HAP-1 (cell line): ENCODE data around the gene GHRH.

ENCODE experiments used
- DNase-seq, 2 experiments: peaks; one replicate each; pipeline ENCODE4 v3.0.0-alpha.2; 2016 to 2020; ENCODE audit warnings: low spot score in 2 of 2
- H3K27me3 ChIP-seq: fragments of 250-450 bp; sonication (Bioruptor Pico); 2 replicates; pipeline ENCODE4 v1.5.1; 2020; ENCODE audit warnings: low read depth, mild to moderate bottlenecking, moderate library complexity
- H3K36me3 ChIP-seq: fragments of 250-450 bp; sonication (Bioruptor Pico); replicated peaks from 2 replicates; pipeline ENCODE4 v1.5.1; 2020; ENCODE audit warnings: mild to moderate bottlenecking
- H3K4me1 ChIP-seq: fragments of 250-450 bp; sonication (Bioruptor Pico); 2 replicates; pipeline ENCODE4 v1.5.1; 2020; ENCODE audit warnings: mild to moderate bottlenecking
- H3K4me3 ChIP-seq: fragments of 250-450 bp; sonication (Bioruptor Pico); 2 replicates; pipeline ENCODE4 v1.5.1; 2020; ENCODE audit warnings: mild to moderate bottlenecking, moderate library complexity
- H3K9me3 ChIP-seq: fragments of 250-450 bp; sonication (Bioruptor Pico); 2 replicates; pipeline ENCODE4 v1.5.1; 2020; ENCODE audit warnings: mild to moderate bottlenecking, moderate library complexity
- in situ Hi-C: fragments of 300-500 bp; cut with MboI; formaldehyde crosslinking; loops from 3 replicates; pipeline ENCODE4 v1.14.3; 2020; ENCODE audit warnings: low sequenced_read_pairs, inconsistent platforms, mixed read lengths

Gene GHRH

DNA sequence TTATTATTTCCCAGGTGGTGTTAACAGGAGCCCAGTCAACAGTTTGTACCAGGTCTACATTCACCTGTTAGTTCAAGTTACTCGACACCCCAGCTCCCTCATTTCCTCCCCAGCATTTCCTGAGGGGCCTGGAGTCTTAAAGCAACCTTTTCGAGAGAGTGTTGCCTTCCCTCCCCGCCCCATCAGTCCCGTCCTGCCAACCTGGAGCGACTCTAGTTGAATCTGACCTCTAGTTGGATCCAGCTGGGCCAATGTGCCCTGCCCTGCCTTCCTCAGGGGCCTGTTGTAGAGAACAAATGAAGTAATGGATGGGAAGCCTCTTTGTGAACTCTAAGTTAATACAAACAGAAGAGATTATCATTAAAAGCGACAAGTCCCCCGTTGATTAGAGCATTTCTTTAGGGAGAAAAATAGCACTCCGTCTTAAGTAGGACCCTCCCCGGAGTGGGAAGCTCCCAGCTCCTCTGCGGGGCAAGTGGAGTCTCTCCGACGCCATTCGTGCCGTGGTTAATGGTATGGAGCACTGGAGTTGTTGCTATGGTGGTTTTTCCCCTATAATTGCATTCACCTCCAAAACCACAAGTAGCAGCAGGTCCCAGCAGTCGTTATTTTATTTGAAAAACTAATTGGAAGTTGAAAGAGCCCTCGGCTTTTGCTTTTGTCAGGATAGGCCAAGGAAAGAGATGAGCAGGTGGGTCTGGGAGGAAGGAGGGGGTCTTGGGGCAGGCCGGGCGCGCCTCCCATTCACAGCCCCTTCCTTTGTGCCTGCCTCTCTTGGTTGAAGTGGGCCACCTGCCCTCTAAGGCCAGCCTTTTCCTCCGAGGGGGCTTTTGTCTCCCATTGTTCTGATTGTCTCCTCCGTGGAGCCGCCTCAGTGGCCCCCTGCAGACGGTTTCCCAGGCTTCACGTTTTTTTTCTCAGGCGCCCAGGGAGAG, 16.1 kb downstream of the GHRH start:
- DNase-seq, result no peak
- Histone ChIP-seq H3K9me3 (no peaks in the 10 kb centered on the region), H3K4me3 (no peak overlapping the region), H3K4me1 (no peaks in the 10 kb centered on the region; the same call in 1 of the 2 replicates), H3K27me3 (no peaks in the 10 kb centered on the region), H3K36me3 (peaks cover 30% of the 10 kb centered on the region)
- in situ Hi-C loops, result no loop called here

DNA sequence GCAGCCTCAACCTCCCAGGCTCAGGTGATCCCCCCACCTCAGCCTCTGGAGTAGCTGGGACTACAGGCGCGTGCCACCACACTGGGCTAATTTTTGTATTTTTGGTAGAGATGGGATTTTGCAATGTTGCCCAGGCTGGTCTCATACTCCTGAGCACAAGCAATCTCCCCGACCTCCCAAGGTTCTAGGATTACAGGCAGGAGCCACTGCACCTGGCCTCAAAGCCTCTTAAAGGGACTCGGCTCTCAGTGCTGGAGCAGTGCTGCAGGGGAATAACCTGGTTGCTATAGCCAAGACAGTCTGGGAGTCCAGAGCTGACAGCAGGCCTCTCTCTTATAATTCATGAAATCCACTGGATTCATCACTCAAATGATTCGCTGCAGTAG, 17.0 kb downstream of the GHRH start:
- in situ Hi-C loops, result no loop called here
- no peak for DNase-seq
- H3K36me3 ChIP-seq, result peaks cover 39% of the 10 kb centered on the region
- no peak overlapping the region for H3K4me3 ChIP-seq
- no peaks in the 10 kb centered on the region for H3K9me3 ChIP-seq
- H3K27me3 ChIP-seq, result no peaks in the 10 kb centered on the region
- H3K4me1 ChIP-seq, result no peaks in the 10 kb centered on the region; the same call in 1 of the 2 replicates

GRCh38 chr20:37243937-37244571, 17.6 kb downstream of the GHRH start:
- Histone ChIP-seq H3K4me3 (no peak overlapping the region), H3K4me1 (no peaks in the 10 kb centered on the region; the same call in 1 of the 2 replicates), H3K27me3 (no peaks in the 10 kb centered on the region), H3K9me3 (no peaks in the 10 kb centered on the region), H3K36me3 (peaks cover 43% of the 10 kb centered on the region)
- in situ Hi-C loops, result no loop called here
- no peak for DNase-seq

DNA sequence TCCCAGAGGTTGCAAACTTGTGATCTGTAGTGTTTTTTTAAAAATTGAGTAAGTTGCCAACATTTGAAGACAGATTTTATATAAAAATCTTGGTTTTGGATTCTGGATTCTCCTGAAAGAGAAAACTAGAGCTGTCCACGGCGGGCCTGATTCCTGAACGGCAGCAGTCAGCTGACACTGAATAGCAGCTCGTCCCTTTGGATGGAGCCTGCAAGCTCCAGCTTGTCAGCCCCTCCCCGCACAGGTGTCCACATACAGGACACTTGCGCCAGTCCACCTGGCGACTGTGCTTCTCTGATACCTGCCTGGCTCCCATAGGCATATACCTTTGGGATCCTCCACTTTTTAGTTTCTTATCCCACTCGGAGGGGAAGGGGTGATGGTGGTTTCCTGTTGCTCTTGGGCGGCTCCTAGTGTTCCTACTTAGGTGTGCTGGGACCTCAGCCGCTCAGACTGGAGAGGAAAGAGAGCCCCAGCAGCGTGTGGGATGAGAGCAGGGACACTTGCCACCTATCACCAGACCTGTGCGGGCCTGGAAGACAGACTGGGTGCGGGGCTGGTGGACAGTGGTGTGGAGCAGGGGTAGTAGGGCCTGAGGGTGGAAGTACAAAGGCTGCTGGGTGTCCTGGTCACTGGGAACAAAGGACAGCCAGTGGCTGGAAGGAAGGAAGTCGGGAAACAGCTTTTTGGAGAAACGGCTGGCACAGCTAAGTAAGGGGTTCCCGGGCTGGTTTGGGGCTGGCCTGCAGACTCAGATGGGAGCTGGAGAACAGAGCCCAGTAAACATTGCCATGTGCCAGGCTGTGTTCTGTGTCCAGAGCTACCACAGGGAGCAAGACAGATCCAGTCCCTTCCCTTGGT, 18.3 kb downstream of the GHRH start:
- DNase-seq, result no peak
- Histone ChIP-seq H3K27me3 (no peaks in the 10 kb centered on the region), H3K4me1 (no peaks in the 10 kb centered on the region; the same call in 1 of the 2 replicates), H3K36me3 (peaks cover 51% of the 10 kb centered on the region), H3K9me3 (no peaks in the 10 kb centered on the region), H3K4me3 (no peak overlapping the region)
- in situ Hi-C loops, result no loop called here

- Histone ChIP-seq H3K36me3 (peaks cover 59% of the 10 kb centered on the region), H3K4me3 (no peak overlapping the region), H3K4me1 (no peaks in the 10 kb centered on the region; the same call in 1 of the 2 replicates), H3K9me3 (no peaks in the 10 kb centered on the region), H3K27me3 (no peaks in the 10 kb centered on the region)
- no peak for DNase-seq
- in situ Hi-C loops, result no loop called here
These were observed 19.1 kb downstream of the GHRH start for GRCh38 chr20:37242503-37242902.

DNA sequence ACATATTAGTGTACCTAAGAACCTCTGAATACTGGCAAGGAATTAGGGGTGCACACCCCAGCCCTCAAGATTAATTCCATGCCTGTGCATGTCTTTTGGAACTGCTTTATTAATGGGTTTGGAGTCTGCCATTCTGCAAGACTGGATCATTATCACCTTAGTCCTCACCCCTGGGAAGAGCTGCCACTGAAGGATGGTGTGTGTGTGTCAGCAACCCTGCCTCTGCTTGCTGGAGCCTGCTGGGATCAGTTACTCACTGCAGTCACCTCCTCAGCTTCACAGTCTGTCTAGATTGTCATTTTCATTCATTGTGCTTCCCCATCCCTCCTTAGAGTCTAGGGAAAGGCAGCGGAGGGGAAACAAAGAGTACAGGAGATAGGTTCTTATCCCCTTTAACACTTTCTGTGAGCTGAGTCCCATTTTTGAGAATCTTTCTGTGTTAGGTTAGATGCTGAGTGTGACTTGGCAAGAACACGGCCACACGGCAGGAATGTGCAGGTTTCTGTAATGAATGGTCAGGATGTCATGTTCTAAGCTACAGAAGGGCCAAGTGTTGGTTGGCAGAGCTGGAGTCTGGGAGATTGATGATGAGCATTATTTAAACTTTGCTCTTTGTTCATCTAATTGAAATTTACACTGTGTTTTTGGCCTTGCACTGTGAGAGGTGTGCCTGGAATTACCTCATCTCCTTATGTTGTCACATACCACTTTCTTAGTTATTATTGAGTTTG, 21.1 kb downstream of the GHRH start:
- in situ Hi-C loops, result no loop called here

GRCh38 chr20:37238935-37239451, 22.6 kb downstream of the GHRH start:
- peaks cover 94% of the 10 kb centered on the region for H3K36me3 ChIP-seq
- H3K27me3 ChIP-seq, result no peaks in the 10 kb centered on the region
- no peaks in the 10 kb centered on the region; the same call in 1 of the 2 replicates for H3K4me1 ChIP-seq
- no peak overlapping the region for H3K4me3 ChIP-seq
- in situ Hi-C loops, result no loop called here
- no peaks in the 10 kb centered on the region for H3K9me3 ChIP-seq
- DNase-seq, result no peak

More for the DNA sequence above, 21.1 kb downstream of the GHRH start:
- no peak for DNase-seq
- Histone ChIP-seq H3K9me3 (no peaks in the 10 kb centered on the region), H3K27me3 (no peaks in the 10 kb centered on the region), H3K4me1 (no peaks in the 10 kb centered on the region; the same call in 1 of the 2 replicates), H3K4me3 (no peak overlapping the region), H3K36me3 (peaks cover 79% of the 10 kb centered on the region)

DNA sequence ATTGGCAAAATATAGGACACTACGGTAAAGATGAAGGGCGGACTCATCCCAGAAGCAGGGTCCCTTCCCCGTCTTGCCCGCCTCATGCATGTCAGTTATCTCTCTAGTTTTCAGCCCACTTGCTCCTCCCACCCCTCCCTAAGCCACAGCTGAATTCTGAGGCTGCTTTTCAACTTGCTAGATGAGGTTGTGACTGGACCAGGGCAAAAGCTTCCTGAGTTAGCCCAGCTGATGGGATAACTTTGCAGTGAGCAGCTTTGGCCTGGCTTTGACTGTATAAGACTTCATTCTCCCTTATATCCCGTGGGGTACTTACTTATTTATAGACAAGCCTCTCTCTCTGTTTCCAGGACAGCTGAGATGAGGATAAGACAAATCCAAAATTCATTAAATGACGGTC, 23.2 kb downstream of the GHRH start:
- in situ Hi-C loops, result no loop called here
- no peak for DNase-seq
- H3K27me3 ChIP-seq, result no peaks in the 10 kb centered on the region
- H3K4me1 ChIP-seq, result no peaks in the 10 kb centered on the region; the same call in 1 of the 2 replicates
- no peak overlapping the region for H3K4me3 ChIP-seq
- H3K36me3 ChIP-seq, result peaks cover 99% of the 10 kb centered on the region
- no peaks in the 10 kb centered on the region for H3K9me3 ChIP-seq

GRCh38 chr20:37237656-37238055, 24.0 kb downstream of the GHRH start:
- H3K27me3 ChIP-seq, result no peaks in the 10 kb centered on the region
- no peaks in the 10 kb centered on the region for H3K9me3 ChIP-seq
- peaks cover 99% of the 10 kb centered on the region for H3K36me3 ChIP-seq
- in situ Hi-C loops, result no loop called here
- H3K4me3 ChIP-seq, result no peak overlapping the region
- H3K4me1 ChIP-seq, result no peaks in the 10 kb centered on the region; the same call in 1 of the 2 replicates
- no peak for DNase-seq

DNA sequence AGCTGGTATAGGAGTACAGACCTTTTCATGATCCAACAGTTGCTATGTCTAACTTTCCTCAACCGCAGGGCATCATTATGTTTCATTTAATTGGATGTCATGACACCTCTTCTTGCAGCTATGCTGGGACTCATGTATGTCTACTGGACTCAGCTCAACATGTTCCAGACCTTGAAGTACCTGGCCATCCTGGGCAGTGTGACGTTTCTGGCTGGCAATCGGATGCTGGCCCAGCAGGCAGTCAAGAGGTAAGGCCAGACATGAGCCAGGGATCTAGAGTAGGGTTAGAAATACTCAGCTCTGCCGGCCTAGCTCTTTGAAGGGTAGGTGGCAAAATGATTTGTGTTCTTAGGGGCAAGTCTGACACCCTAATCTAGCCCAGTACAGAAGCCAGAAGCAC, 25.2 kb downstream of the GHRH start:
- no peaks in the 10 kb centered on the region; the same call in 1 of the 2 replicates for H3K4me1 ChIP-seq
- H3K4me3 ChIP-seq, result no peak overlapping the region
- no peaks in the 10 kb centered on the region for H3K9me3 ChIP-seq
- H3K36me3 ChIP-seq, result peaks cover 99% of the 10 kb centered on the region
- in situ Hi-C loops, result no loop called here
- no peaks in the 10 kb centered on the region for H3K27me3 ChIP-seq
- DNase-seq, result no peak

GRCh38 chr20:37235065-37235464, 26.5 kb downstream of the GHRH start:
- H3K27me3 ChIP-seq, result no peaks in the 10 kb centered on the region
- DNase-seq, result no peak
- H3K4me1 ChIP-seq, result no peaks in the 10 kb centered on the region
- in situ Hi-C loops, result no loop called here
- peaks cover 99% of the 10 kb centered on the region for H3K36me3 ChIP-seq
- no peak overlapping the region for H3K4me3 ChIP-seq
- no peaks in the 10 kb centered on the region for H3K9me3 ChIP-seq

DNA sequence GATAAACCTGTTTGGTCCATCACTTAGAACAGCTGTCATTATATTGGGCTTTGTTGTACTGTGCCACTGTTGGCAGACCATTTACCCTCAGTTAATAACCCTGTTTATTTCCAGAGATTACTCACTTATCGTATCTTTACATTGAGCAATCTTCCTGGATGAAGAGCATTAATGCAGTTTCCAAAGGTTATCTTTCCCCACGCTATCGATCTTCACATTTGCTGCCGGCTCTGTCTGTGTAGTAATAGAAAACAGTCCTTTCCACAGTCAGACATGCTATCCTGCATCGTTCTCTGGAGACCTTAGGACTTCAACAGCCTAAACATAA, 27.4 kb downstream of the GHRH start:
- H3K36me3 ChIP-seq, result peaks cover 96% of the 10 kb centered on the region
- peaks cover 6% of the 10 kb centered on the region for H3K4me1 ChIP-seq
- no peaks in the 10 kb centered on the region for H3K9me3 ChIP-seq
- no peak overlapping the region for H3K4me3 ChIP-seq
- no peak for DNase-seq
- no peaks in the 10 kb centered on the region for H3K27me3 ChIP-seq
- in situ Hi-C loops, result no loop called here
